ENCODE results near the gene CCNB2. TPM values are rescaled to one million over a fixed set of nuclear protein-coding genes. Genes with fewer than 3 reads are reported as not detected.

Gene CCNB2
- total RNA-seq, 1 donor from 2014 or later = 5.9 TPM

DNA sequence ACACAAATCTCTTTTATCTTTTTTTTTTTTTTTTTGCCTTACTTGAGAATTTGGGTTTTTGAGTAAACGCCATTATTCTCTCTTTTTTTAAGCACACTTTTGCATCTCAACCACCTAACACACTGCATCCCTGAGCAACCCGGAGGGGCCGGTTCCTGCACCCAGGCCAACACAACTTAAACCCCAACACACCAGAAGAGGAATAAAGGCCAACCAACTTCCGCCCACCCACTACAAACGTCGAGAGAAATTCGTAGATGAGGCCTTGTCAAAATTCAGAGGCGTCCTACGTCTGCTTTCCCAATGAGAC is 389 bp upstream of the CCNB2 start:
- DNase-seq (ENCODE audit: extremely low spot score in 2 of 2) = no peak
- H3K27me3 ChIP-seq = no peaks in the 10 kb centered on the region
- peak overlapping the region; percentile 45 to 47 for H3K4me3 ChIP-seq
- H3K4me1 ChIP-seq = peaks cover 5% of the 10 kb centered on the region
- intact Hi-C loops (cut with DNase I) = no loop called here
- H3K27ac ChIP-seq = no peak overlapping the region
- no peaks in the 10 kb centered on the region for H3K36me3 ChIP-seq
- TF ChIP-seq POLR2AphosphoS5 (IDR thresholded peaks at IDR 0.05; ENCODE audit: insufficient read depth in 1 of 2, low read depth in 1 of 2) = no peak
- TF ChIP-seq POLR2A (IDR thresholded peaks at IDR 0.05) = no peak
- TF ChIP-seq, protein P1, sequence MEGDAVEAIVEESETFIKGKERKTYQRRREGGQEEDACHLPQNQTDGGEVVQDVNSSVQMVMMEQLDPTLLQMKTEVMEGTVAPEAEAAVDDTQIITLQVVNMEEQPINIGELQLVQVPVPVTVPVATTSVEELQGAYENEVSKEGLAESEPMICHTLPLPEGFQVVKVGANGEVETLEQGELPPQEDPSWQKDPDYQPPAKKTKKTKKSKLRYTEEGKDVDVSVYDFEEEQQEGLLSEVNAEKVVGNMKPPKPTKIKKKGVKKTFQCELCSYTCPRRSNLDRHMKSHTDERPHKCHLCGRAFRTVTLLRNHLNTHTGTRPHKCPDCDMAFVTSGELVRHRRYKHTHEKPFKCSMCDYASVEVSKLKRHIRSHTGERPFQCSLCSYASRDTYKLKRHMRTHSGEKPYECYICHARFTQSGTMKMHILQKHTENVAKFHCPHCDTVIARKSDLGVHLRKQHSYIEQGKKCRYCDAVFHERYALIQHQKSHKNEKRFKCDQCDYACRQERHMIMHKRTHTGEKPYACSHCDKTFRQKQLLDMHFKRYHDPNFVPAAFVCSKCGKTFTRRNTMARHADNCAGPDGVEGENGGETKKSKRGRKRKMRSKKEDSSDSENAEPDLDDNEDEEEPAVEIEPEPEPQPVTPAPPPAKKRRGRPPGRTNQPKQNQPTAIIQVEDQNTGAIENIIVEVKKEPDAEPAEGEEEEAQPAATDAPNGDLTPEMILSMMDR (IDR thresholded peaks at IDR 0.05) = no peak
- no peaks in the 10 kb centered on the region for H3K9me3 ChIP-seq

DNA sequence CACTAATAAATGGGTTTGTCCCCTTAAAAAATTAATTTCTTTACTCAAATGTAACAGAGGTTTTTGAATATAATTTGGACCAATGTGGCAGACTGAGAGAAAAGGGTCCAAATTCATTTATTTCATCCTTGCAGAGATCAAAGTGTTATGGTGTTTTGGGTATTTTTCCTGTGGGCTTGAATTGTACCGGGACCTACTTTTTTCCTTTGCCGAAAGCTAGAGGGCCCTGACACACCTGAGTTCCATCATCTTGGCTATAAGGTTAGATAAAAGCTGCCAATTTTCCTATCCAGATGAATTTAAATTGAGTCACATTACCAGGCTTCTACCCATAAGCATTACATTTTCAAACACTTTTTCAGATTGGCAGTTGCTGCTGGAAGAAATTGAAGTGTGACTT is 908 bp downstream of the CCNB2 start:
- TF ChIP-seq POLR2AphosphoS5 (IDR thresholded peaks at IDR 0.05; ENCODE audit: insufficient read depth in 1 of 2, low read depth in 1 of 2) (no peak), POLR2A (IDR thresholded peaks at IDR 0.05) (no peak)
- TF ChIP-seq, protein P1 (IDR thresholded peaks at IDR 0.05) = no peak
- no peaks in the 10 kb centered on the region for H3K9me3 ChIP-seq
- peak overlapping the region in 1 of 2 donors; percentile 45 for H3K4me3 ChIP-seq
- no peak for DNase-seq (ENCODE audit: extremely low spot score in 2 of 2)
- H3K27ac ChIP-seq = no peak overlapping the region
- intact Hi-C loops (cut with DNase I) = no loop called here
- H3K27me3 ChIP-seq = no peaks in the 10 kb centered on the region
- no peaks in the 10 kb centered on the region for H3K36me3 ChIP-seq
- H3K4me1 ChIP-seq = peaks cover 5% of the 10 kb centered on the region

DNA sequence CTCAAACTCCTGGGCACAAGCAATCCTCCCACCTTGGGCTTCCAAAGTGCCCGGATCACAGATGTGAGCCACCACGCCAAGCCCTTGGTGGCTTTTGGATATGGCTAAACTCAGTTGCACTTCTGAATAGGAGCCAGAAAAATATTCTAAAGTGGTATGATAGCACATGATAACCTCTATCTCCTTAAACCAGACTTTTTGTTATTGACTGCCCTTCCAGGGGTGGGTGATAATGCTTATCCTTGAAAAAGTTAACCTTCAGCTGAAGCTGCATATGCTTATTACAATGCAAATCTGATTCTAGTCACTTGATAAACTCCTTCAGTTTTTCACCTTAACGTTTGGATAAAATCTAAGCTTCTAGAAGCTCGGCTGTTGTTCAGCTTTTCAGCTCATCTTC is 6.3 kb downstream of the CCNB2 start:
- Histone ChIP-seq H3K27me3 (no peaks in the 10 kb centered on the region), H3K27ac (no peak overlapping the region), H3K9me3 (no peaks in the 10 kb centered on the region), H3K4me1 (no peaks in the 10 kb centered on the region), H3K36me3 (no peaks in the 10 kb centered on the region), H3K4me3 (no peak overlapping the region)
- intact Hi-C loops (cut with DNase I) = no loop called here
- TF ChIP-seq POLR2A (IDR thresholded peaks at IDR 0.05) = no peak
- TF ChIP-seq, protein P1 (IDR thresholded peaks at IDR 0.05) = no peak
- no peak for TF ChIP-seq POLR2AphosphoS5 (IDR thresholded peaks at IDR 0.05; ENCODE audit: insufficient read depth in 1 of 2, low read depth in 1 of 2)
- no peak for DNase-seq (ENCODE audit: extremely low spot score in 2 of 2)

DNA sequence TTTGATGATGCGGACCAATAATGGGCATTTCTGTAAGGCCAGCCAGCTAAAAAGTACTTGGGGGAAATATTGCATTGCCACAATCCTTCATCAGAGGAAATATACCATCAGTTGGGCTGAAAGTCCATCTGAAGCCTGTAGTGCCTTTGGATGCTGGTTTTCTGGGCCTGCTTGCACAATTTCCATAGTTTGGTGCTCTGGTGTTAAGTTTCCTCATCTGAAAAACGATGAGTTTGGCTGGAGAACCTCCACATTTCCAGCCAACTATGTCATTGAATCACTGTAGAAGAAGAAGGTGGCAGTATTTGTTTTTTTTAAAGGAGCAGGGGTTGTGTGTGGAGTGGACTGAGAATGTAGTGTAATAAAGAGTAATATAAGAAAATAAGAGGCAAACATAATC is 10.1 kb downstream of the CCNB2 start:
- no peaks in the 10 kb centered on the region for H3K9me3 ChIP-seq
- H3K27ac ChIP-seq = no peak overlapping the region
- H3K4me1 ChIP-seq = no peaks in the 10 kb centered on the region
- DNase-seq (ENCODE audit: extremely low spot score in 2 of 2) = no peak
- no peaks in the 10 kb centered on the region for H3K27me3 ChIP-seq
- TF ChIP-seq, protein P1 (IDR thresholded peaks at IDR 0.05) = no peak
- TF ChIP-seq POLR2A (IDR thresholded peaks at IDR 0.05) = no peak
- TF ChIP-seq POLR2AphosphoS5 (IDR thresholded peaks at IDR 0.05; ENCODE audit: insufficient read depth in 1 of 2, low read depth in 1 of 2) = no peak
- H3K36me3 ChIP-seq = no peaks in the 10 kb centered on the region
- H3K4me3 ChIP-seq = no peak overlapping the region
- intact Hi-C loops (cut with DNase I) = no loop called here

DNA sequence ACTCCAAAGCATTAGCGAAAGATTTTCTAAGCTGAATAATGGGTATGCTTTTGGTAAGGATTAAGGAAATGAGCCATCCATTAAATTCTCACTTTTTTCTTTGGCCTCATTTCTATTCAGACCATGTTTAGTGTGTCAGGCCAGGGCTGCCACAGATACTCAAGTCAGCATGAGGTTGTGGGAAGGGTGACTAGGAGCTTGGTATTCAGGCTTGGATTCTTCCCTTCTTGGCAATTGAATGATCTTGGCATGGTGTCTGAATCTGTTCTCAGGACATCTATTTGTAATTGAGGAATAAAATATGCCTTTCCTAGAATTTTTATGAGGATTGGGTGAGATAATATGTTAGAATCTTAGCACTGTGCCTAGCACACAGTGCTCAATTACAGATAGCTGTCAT is 11.2 kb downstream of the CCNB2 start:
- Histone ChIP-seq H3K9me3 (no peaks in the 10 kb centered on the region), H3K4me3 (no peak overlapping the region), H3K36me3 (no peaks in the 10 kb centered on the region), H3K27ac (no peak overlapping the region), H3K27me3 (no peaks in the 10 kb centered on the region), H3K4me1 (no peaks in the 10 kb centered on the region)
- no peak for DNase-seq (ENCODE audit: extremely low spot score in 2 of 2)
- no peak for TF ChIP-seq POLR2A (IDR thresholded peaks at IDR 0.05)
- TF ChIP-seq, protein P1 (IDR thresholded peaks at IDR 0.05) = no peak
- TF ChIP-seq POLR2AphosphoS5 (IDR thresholded peaks at IDR 0.05; ENCODE audit: insufficient read depth in 1 of 2, low read depth in 1 of 2) = no peak
- intact Hi-C loops (cut with DNase I) = no loop called here
